ENCODE measurements around the gene AK3.
A peak's percentile ranks its signal among the peaks of the same experiment; 100 is the strongest.
"Not testable (repeated sequence)": the region's sequence is repeated elsewhere in the genome, so short reads cannot be mapped to it uniquely, and the experiment has no call there.

AK3 gene

DNA sequence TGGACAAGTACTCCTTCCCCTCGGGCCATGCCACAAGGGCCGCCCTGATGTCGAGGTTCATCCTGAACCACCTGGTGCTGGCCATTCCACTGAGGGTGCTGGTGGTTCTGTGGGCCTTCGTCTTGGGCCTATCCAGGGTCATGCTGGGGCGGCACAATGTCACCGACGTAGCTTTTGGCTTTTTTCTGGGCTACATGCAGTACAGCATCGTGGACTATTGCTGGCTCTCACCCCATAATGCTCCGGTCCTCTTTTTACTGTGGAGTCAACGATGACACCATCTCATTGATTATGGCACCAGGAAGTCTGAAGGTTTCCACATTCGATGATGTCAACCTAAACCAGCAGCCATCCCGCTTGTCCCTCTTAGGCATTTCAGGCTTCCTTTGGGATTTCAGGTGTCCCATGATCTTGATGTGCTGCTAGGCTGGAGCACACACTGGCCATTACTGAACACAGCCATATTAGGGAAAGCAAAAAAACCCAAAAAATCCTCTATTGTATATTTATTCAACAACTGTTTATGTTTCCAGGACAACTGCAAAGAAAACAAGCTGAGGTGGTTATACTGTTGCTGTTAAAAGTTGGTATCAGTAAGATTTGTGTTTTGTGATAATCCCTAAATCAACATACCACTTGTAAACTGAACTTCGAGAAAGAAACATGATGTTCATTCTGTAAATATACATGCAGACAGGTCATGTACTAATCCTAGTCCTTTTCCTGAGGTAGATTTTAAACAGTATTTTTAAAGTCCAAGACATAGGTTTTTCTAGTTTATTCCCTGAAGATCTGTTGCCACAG, 77.8 kb downstream of the AK3 start:
- no peak for DNase-seq

DNA sequence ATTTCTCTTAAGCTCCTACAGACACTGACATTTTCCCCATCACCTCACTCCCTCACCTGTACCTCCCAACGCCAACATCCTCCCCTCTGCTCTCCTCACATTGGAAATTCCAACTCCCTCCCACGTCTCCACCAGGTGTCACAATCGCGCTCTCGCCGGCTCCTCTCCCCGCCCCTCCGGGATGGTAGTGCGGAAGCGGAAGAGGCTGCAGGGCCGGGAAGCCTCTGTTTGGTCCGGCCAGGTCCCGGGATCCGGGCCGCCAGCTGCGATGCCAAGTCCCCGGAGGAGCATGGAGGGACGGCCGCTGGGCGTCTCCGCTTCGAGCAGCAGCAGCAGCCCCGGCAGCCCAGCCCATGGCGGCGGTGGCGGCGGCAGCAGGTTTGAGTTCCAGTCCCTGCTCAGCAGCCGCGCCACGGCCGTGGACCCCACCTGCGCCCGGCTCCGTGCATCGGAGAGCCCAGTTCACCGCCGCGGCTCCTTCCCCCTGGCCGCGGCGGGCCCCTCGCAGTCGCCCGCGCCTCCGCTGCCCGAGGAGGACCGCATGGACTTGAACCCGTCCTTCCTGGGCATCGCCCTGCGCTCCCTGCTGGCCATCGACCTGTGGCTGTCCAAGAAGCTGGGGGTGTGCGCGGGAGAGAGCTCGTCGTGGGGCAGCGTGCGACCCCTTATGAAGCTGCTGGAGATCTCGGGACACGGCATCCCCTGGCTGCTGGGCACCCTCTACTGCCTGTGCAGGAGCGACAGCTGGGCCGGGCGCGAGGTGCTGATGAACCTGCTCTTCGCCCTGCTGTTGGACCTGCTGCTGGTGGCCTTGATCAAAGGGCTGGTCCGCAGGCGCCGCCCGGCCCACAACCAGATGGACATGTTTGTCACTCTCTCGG, 78.7 kb downstream of the AK3 start, which contains the start of gene PLPP6:
TSS of gene PLPP6 (plus strand) at position 187 of the 881 bp plus-strand sequence. CDS start at position 269, 82 bp downstream.
- peak; percentile 59 for DNase-seq

DNA sequence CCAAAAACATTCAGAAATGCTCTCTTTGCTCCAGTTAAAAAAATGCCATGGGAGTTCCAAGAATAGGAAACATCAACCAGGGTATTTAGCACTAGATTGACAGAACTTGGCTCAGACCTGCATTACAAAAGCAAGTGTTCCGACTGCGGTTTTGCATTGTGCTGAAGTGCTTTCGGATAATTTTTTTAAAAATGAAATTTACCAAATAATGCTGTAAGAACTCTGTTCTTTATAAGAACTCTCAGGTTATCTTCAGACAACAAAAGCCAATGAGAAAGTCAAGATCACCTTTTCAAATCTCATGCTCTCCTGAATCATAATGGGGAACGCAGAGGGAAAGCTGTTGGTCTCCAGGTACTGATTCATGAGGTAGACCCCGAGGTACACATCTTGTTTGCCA, 79.4 kb downstream of the AK3 start:
- no peak for DNase-seq

DNA sequence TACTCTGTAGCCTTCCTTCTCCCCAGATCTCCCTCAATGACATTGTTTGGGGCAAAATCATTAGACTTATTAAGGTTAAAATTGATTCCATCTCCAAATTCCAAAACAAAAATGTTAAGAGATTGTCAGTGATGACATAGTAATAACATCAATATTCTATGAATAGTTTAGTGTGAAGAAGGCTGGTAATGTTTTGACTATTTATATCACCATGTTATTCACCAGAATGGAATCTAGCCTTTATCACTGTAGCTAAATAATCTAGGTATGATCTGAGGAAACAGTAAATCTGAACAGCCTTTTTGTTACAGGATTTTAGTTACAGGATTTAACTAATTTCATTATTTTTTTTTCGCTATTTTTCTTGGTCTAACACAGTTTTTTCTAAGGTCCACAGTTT, 79.8 kb downstream of the AK3 start:
- no peak for DNase-seq

DNA sequence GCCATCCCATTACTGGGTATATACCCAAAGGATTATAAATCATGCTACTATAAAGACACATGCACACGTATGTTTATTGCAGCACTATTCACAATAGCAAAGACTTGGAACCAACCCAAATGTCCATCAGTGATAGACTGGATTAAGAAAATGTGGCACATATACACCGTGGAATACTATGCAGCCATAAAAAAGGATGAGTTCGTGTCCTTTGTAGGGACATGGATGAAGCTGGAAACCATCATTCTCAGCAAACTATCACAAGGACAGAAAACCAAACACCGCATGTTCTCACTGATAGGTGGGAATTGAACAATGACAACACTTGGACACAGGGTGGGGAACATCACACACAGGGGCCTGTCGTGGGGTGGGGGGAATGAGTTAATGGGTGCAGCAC, 80.3 kb downstream of the AK3 start:
- DNase-seq: not testable (repeated sequence)
